Right atrium auricular region (tissue), 2 donors: ENCODE results near the gene PRKCH. TPM values are rescaled to one million over a fixed set of nuclear protein-coding genes. Genes with fewer than 3 reads are reported as not detected.
A peak's percentile ranks its signal among the peaks of the same experiment; 100 is the strongest.

Experiments used
- DNase-seq: peaks from one replicate; pipeline ENCODE4 v3.0.0-alpha.2; 2019; ENCODE audit warnings: low spot score
- H3K27ac ChIP-seq, 2 donors: fragments of 200-600 bp; sonication (generic); 1 replicate in 1 of 2; 2 replicates in 1 of 2; pipeline ENCODE4 v1.5.1; 2016 to 2019
- H3K27me3 ChIP-seq, 2 donors: fragments of 200-600 bp; sonication (generic); one replicate each; pipeline versions ENCODE4 v1.5.1 to v1.6.0; 2017 to 2019
- H3K36me3 ChIP-seq: fragments of 200-600 bp; sonication (generic); one replicate; pipeline ENCODE4 v1.5.1; 2016
- H3K4me1 ChIP-seq, 2 donors: fragments of 200-600 bp; sonication (generic); one replicate each; pipeline versions ENCODE4 v1.5.1 to v1.6.0; 2017 to 2019
- H3K4me3 ChIP-seq, 2 donors: fragments of 200-600 bp; sonication (generic); 1 replicate in 1 of 2; 2 replicates in 1 of 2; pipeline ENCODE4 v1.5.1; 2017 to 2019; ENCODE audit warnings: mild to moderate bottlenecking in 1 of 2, moderate library complexity in 1 of 2
- H3K9me3 ChIP-seq, 2 donors: fragments of 200-600 bp; sonication (generic); one replicate each; pipeline ENCODE4 v1.5.1; 2019
- CTCF ChIP-seq, 2 donors: fragments of 200-600 bp; sonication (generic); IDR thresholded peaks; one replicate each; pipeline ENCODE4 v1.5.1; 2019; ENCODE audit warnings: antibody characterized with exemption in 2 of 2
- total RNA-seq, 2 donors: library from RNA; depleted of rRNA; stranded (reverse); fragments of >200 nt; gene quantifications; one replicate each; pipeline ENCODE4 v1.1.0, GENCODE V29; 2016

The PRKCH gene
- total RNA-seq, 2 donors from 2014 or later, result 24.9 to 40.3 TPM

GRCh38 chr14:61342932-61343331, 21.6 kb downstream of the PRKCH start:
- TF ChIP-seq CTCF (IDR thresholded peaks at IDR 0.05), result no peak
- Histone ChIP-seq H3K36me3 (no peaks in the 10 kb centered on the region), H3K27me3 (no peaks in the 10 kb centered on the region), H3K4me3 (no peak overlapping the region), H3K9me3 (no peaks in the 10 kb centered on the region), H3K27ac (peak overlapping the region in 1 of 2 donors; percentile 61), H3K4me1 (peaks cover 0 to 23% of the 10 kb centered on the region in 2 donors)
- DNase-seq, result no peak

GRCh38 chr14:61343471-61343870, 22.1 kb downstream of the PRKCH start:
- Histone ChIP-seq H3K4me3 (no peak overlapping the region), H3K27me3 (no peaks in the 10 kb centered on the region), H3K4me1 (peaks cover 0 to 28% of the 10 kb centered on the region in 2 donors), H3K9me3 (no peaks in the 10 kb centered on the region), H3K36me3 (no peaks in the 10 kb centered on the region), H3K27ac (peak overlapping the region; percentile 48 to 61)
- no peak for TF ChIP-seq CTCF (IDR thresholded peaks at IDR 0.05)
- no peak for DNase-seq

- Histone ChIP-seq H3K27me3 (no peaks in the 10 kb centered on the region), H3K36me3 (no peaks in the 10 kb centered on the region), H3K4me3 (no peak overlapping the region), H3K27ac (peak overlapping the region; percentile 48 to 61), H3K9me3 (no peaks in the 10 kb centered on the region), H3K4me1 (peaks cover 0 to 29% of the 10 kb centered on the region in 2 donors)
- TF ChIP-seq CTCF (IDR thresholded peaks at IDR 0.05), result no peak
- DNase-seq, result no peak
Observed at GRCh38 chr14:61343991-61344405, 22.6 kb downstream of the PRKCH start.

- Histone ChIP-seq H3K27ac (peak overlapping the region; percentile 48 to 61), H3K4me3 (no peak overlapping the region), H3K4me1 (peaks cover 0 to 29% of the 10 kb centered on the region in 2 donors), H3K9me3 (no peaks in the 10 kb centered on the region), H3K36me3 (no peaks in the 10 kb centered on the region), H3K27me3 (no peaks in the 10 kb centered on the region)
- no peak for DNase-seq
- no peak for TF ChIP-seq CTCF (IDR thresholded peaks at IDR 0.05)
Observed at GRCh38 chr14:61344437-61345150, 23.2 kb downstream of the PRKCH start.

GRCh38 chr14:61345151-61345482, 23.7 kb downstream of the PRKCH start:
- Histone ChIP-seq H3K27me3 (no peaks in the 10 kb centered on the region), H3K4me1 (peaks cover 0 to 29% of the 10 kb centered on the region in 2 donors), H3K36me3 (no peaks in the 10 kb centered on the region), H3K9me3 (no peaks in the 10 kb centered on the region), H3K27ac (peak overlapping the region; percentile 48 to 61), H3K4me3 (no peak overlapping the region)
- TF ChIP-seq CTCF (IDR thresholded peaks at IDR 0.05), result no peak
- no peak for DNase-seq

GRCh38 chr14:61346221-61346620, 24.8 kb downstream of the PRKCH start:
- Histone ChIP-seq H3K9me3 (no peaks in the 10 kb centered on the region), H3K27me3 (no peaks in the 10 kb centered on the region), H3K4me3 (no peak overlapping the region), H3K4me1 (peaks cover 0 to 29% of the 10 kb centered on the region in 2 donors), H3K27ac (no peak overlapping the region), H3K36me3 (no peaks in the 10 kb centered on the region)
- DNase-seq, result no peak
- TF ChIP-seq CTCF (IDR thresholded peaks at IDR 0.05), result no peak
